RWPE2 (cell line): ENCODE measurements around the gene AP3S2.

ENCODE experiments used
- ATAC-seq: fragments of 200-7000 bp; cut with Tn5 transposase; 3 replicates; pipeline ENCODE4 v1.9.1; 2021; ENCODE audit warnings: low read depth
- DNase-seq: peaks from one replicate; pipeline ENCODE4 v3.0.0-alpha.2; 2020; ENCODE audit warnings: low spot score
- H3K27ac ChIP-seq: fragments of 450-650 bp; 2 replicates; pipeline ENCODE4 v1.5.1; 2017; ENCODE audit warnings: mild to moderate bottlenecking; ENCODE audit not compliant: poor library complexity, severe bottlenecking
- H3K27me3 ChIP-seq: fragments of 250-450 bp; sonication (Bioruptor Pico); 2 replicates; pipeline ENCODE4 v1.5.1; 2021; ENCODE audit warnings: mild to moderate bottlenecking, moderate library complexity; ENCODE audit not compliant: insufficient read depth, poor library complexity, severe bottlenecking
- H3K36me3 ChIP-seq: fragments of 250-450 bp; sonication (Bioruptor Pico); 2 replicates; pipeline ENCODE4 v1.5.1; 2020; ENCODE audit warnings: low read depth, mild to moderate bottlenecking, moderate library complexity
- H3K4me1 ChIP-seq: fragments of 250-450 bp; sonication (Bioruptor Pico); 2 replicates; pipeline ENCODE4 v1.5.1; 2021; ENCODE audit warnings: mild to moderate bottlenecking, moderate library complexity; ENCODE audit not compliant: insufficient read depth, poor library complexity, severe bottlenecking
- H3K4me3 ChIP-seq: fragments of 250-450 bp; sonication (Bioruptor Pico); 2 replicates; pipeline ENCODE4 v1.5.1; 2021; ENCODE audit warnings: mild to moderate bottlenecking, moderate library complexity; ENCODE audit not compliant: severe bottlenecking
- H3K9me3 ChIP-seq: fragments of 250-450 bp; sonication (Bioruptor Pico); 2 replicates; pipeline ENCODE4 v1.5.1; 2021; ENCODE audit warnings: mild to moderate bottlenecking, moderate library complexity; ENCODE audit not compliant: severe bottlenecking
- CTCF ChIP-seq: fragments of 450-650 bp; IDR thresholded peaks from one replicate; pipeline ENCODE4 v1.5.1; 2017; ENCODE audit warnings: mild to moderate bottlenecking, moderate library complexity; ENCODE audit not compliant: poor library complexity, severe bottlenecking

The AP3S2 gene

GRCh38 chr15:89903858-89904130 is 10.0 kb upstream of the AP3S2 start:
- Histone ChIP-seq H3K27ac (no peak overlapping the region), H3K4me3 (no peak overlapping the region), H3K27me3 (no peaks in the 10 kb centered on the region), H3K9me3 (no peaks in the 10 kb centered on the region), H3K4me1 (no peaks in the 10 kb centered on the region), H3K36me3 (peaks cover 35% of the 10 kb centered on the region)
- ATAC-seq (no peak), DNase-seq (no peak)
- no peak for TF ChIP-seq CTCF

DNA sequence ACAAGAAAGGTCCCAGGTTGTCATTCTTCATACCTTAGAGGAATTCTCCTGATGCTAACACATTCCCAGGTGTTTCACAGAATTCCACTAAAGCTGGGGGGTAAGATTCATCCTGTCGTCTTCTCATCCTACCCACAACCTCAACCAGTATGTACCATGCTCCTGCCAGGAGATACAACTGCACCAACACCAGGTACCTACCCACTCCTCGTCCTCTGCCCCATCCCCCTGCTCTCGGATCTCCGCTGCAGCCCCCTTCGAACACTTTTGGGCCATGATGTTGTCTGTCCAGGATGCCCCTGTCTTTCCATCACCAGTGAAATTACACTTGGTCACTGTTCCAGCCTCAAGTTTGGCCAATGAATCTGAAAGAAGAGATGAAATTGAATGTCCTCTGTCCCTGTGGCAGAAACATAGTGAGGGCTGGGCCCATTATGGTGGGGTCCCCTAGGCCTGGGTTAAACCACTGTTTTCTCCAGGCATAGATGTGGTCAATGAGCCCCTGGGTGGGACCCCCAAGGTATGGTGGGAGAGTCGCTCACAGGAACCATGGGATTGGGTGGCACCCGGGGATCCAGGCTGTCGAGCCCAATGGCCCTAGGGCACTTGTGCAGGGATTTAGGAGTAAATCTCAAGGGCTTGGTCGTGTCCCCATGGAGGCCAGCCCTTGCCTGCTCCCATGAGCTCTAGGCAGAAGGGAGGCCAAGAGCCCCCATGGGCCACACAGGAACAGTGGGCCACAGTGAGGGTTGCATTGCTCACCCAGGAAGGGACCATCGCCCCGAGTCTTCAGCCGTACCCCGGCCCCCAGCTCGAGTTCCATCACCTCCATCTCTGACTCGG is 9.4 kb upstream of the AP3S2 start:
- Histone ChIP-seq H3K27me3 (no peaks in the 10 kb centered on the region), H3K36me3 (peaks cover 35% of the 10 kb centered on the region), H3K27ac (no peak overlapping the region), H3K4me3 (no peak overlapping the region), H3K9me3 (no peaks in the 10 kb centered on the region), H3K4me1 (no peaks in the 10 kb centered on the region)
- DNase-seq: no peak
- ATAC-seq: no peak
- TF ChIP-seq CTCF: no peak

DNA sequence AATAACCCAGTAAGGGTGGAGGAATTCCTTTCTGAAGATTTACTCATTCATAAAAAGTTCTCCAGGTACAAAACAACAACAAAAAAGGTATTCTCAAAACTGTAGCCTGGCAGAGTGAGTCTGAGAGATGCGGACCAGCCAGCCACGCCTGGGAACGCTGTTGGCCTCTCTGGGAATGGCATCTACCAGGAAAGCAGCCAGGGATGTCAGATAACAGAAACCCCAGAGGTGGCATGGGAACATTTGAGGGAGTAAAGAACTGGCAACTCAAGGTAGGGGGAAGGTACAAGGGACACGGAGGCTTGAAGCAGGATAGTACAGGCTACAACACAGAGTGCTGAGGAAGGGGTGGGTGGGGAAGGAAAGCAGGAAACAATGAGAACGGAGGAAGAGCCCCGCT is 7.1 kb upstream of the AP3S2 start:
- no peak for TF ChIP-seq CTCF
- Histone ChIP-seq H3K4me3 (no peak overlapping the region), H3K27me3 (no peaks in the 10 kb centered on the region), H3K9me3 (no peaks in the 10 kb centered on the region), H3K27ac (no peak overlapping the region), H3K36me3 (peaks cover 22% of the 10 kb centered on the region), H3K4me1 (no peaks in the 10 kb centered on the region)
- ATAC-seq (no peak), DNase-seq (no peak)

- H3K4me1 ChIP-seq: no peaks in the 10 kb centered on the region
- no peak overlapping the region for H3K4me3 ChIP-seq
- no peaks in the 10 kb centered on the region for H3K27me3 ChIP-seq
- DNase-seq: no peak
- no peaks in the 10 kb centered on the region for H3K9me3 ChIP-seq
- ATAC-seq: no peak
- no peak for TF ChIP-seq CTCF
- H3K27ac ChIP-seq: no peak overlapping the region
- H3K36me3 ChIP-seq: peaks cover 22% of the 10 kb centered on the region
Measured at GRCh38 chr15:89899951-89900567, 6.3 kb upstream of the AP3S2 start.
